ENCODE measurements around the gene TASP1.

DNA sequence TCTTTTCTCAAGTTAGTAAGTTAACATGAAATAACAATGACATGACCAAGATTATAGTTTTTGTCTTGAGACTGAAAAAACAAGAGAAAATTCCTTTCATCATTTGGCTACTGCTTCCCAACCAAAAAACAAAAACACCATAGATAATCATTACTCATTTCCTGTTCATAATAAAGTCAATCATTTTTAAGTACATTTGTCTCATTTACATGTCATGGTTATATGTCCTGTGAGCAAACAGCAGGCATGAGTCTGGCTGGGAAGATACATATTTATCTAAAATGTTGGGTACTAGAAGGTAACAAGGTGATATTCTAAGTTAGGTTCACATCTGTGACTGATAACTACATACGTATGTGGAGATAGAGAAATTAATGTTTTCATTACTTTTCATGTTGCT is 237.1 kb downstream of the TASP1 start:
- TF ChIP-seq POLR2AphosphoS5 (IDR thresholded peaks at IDR 0.05) (no peak), POLR2A (IDR thresholded peaks at IDR 0.05) (no peak)
